Mucosa of stomach (tissue), 1 donor: ENCODE measurements around the gene STMN3.

Experiments
- H3K27me3 ChIP-seq: one replicate; pipeline ENCODE4 v1.7.0; 2013; ENCODE audit warnings: mild to moderate bottlenecking, low read length; ENCODE audit not compliant: control insufficient read depth, insufficient read depth
- H3K36me3 ChIP-seq: one replicate; pipeline ENCODE4 v1.7.0; 2013; ENCODE audit warnings: low read length; ENCODE audit not compliant: control insufficient read depth, insufficient read depth
- H3K4me1 ChIP-seq: one replicate; pipeline ENCODE4 v1.7.0; 2013; ENCODE audit warnings: mild to moderate bottlenecking, low read length; ENCODE audit not compliant: control insufficient read depth, insufficient read depth
- H3K4me3 ChIP-seq: one replicate; pipeline ENCODE4 v1.7.0; 2013; ENCODE audit warnings: low read length
- H3K9ac ChIP-seq: one replicate; pipeline ENCODE4 v1.7.0; 2013; ENCODE audit warnings: mild to moderate bottlenecking, low read length, moderate library complexity
- H3K9me3 ChIP-seq: one replicate; pipeline ENCODE4 v1.7.0; 2013; ENCODE audit warnings: mild to moderate bottlenecking, low read length, moderate library complexity; ENCODE audit not compliant: control insufficient read depth
- donor health status: Pancreatic carcinoma.

STMN3 gene

GRCh38 chr20:63653041-63653973 lies at the start of gene STMN3:
STMN3 (minus strand) TSS chr20:63653424; CDS start chr20:63653345, 79 bp downstream.
- no peaks in the 10 kb centered on the region for H3K9me3 ChIP-seq
- no peaks in the 10 kb centered on the region for H3K36me3 ChIP-seq
- H3K4me1 ChIP-seq = peaks cover 9% of the 10 kb centered on the region
- H3K4me3 ChIP-seq = no peak within 1 kb of the TSS
- H3K9ac ChIP-seq = peak within 1 kb of the TSS; percentile 22
- H3K27me3 ChIP-seq = peaks cover 29% of the 10 kb centered on the region

GRCh38 chr20:63702036-63702665 lies 48.9 kb upstream of the STMN3 start:
- Histone ChIP-seq H3K9ac (no peak overlapping the region), H3K4me3 (no peak overlapping the region), H3K4me1 (peaks cover 22% of the 10 kb centered on the region), H3K9me3 (no peaks in the 10 kb centered on the region), H3K27me3 (no peaks in the 10 kb centered on the region), H3K36me3 (peaks cover 6% of the 10 kb centered on the region)

DNA sequence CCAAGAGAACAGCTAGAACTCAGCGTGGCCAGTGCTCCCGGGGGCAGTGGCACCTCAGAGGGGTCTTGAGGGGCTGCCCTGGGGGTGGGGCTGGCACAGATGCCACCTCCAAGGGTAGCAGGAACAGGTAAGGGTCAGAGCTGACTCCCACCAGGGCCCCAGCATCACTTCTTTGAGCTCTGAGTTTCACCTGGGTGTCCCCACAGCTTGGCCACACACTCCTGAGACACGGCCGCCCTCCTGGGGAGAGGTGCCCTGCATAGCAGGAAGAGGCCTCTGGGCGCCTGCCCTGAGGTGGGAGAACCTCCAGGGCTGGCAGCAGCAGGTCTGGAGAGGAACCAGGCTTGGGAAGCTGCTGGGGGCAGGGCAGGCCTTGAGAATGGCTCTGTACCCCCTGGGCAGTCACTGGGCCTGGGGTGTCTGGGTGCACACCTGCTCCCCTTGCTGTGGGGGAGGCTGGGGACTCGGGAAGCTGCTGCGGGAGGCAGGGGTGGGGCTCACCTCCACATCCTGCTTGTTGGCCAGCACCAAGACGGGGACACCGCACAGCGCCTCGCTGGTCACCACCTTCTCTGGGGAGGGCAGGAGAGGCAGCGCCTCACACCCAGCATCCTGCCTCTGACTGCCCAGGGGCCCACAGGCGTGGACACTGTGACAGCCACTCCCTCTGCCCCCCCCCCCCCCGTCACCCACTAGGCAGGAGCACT lies 48.3 kb upstream of the STMN3 start:
- H3K36me3 ChIP-seq = peaks cover 6% of the 10 kb centered on the region
- no peaks in the 10 kb centered on the region for H3K27me3 ChIP-seq
- H3K4me3 ChIP-seq = no peak overlapping the region
- H3K9me3 ChIP-seq = no peaks in the 10 kb centered on the region
- H3K9ac ChIP-seq = no peak overlapping the region
- peaks cover 24% of the 10 kb centered on the region for H3K4me1 ChIP-seq

DNA sequence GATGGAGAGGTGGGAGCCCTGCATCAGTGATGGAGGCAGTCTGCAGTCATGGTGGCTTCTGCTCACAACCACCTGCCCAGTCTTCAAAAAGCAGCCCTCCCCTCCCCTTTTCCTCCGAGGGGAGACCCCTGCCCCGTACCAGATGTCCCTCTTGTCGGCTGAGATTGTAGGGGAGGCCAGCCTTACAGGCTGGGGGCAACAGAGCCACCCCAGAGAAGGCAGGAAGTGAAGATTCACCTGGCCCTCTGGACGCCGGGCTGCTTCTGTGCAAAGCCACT lies 47.8 kb upstream of the STMN3 start:
- peaks cover 6% of the 10 kb centered on the region for H3K36me3 ChIP-seq
- no peaks in the 10 kb centered on the region for H3K27me3 ChIP-seq
- no peak overlapping the region for H3K9ac ChIP-seq
- H3K4me3 ChIP-seq = no peak overlapping the region
- H3K4me1 ChIP-seq = peaks cover 25% of the 10 kb centered on the region
- no peaks in the 10 kb centered on the region for H3K9me3 ChIP-seq

- Histone ChIP-seq H3K4me1 (peaks cover 25% of the 10 kb centered on the region), H3K27me3 (no peaks in the 10 kb centered on the region), H3K9ac (no peak overlapping the region), H3K36me3 (peaks cover 6% of the 10 kb centered on the region), H3K9me3 (no peaks in the 10 kb centered on the region), H3K4me3 (no peak overlapping the region)
These were observed 47.2 kb upstream of the STMN3 start for GRCh38 chr20:63700199-63701050.

DNA sequence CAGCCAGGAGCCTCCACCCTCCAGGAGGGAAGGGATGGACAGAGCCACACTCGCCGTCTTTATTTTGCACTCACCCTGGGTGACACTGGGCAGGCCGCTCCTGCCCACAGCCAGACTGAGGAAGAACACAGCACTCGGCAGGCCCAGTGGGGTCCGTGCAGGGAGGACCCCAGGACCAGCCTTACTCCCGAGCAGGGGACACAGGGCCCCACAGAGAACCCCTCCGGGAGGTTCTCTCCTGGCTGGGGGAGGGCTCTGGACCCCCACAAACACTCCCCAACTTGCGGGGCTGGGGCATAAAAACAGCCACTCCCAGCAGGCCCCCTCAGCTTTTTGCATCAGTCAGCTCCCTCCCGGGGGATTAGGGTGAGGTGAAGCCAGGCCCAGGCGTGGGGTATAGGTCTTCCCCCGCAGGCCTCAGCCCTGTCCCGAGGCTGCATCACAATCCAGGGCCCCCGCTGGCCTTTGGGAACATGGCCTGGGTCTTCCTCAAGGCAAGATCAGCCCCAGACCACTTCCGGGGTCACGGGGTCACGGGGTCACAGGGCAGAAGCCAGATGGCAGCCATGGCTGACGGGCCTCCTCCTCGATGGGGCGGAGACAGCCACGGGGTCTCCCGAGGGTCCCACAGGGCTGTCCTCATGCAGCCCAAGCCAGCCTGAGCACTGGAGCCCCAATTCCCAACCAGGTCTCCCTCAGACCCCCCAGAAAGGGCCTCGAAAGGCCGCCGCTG lies 46.4 kb upstream of the STMN3 start:
- peaks cover 6% of the 10 kb centered on the region for H3K36me3 ChIP-seq
- H3K9me3 ChIP-seq = no peaks in the 10 kb centered on the region
- H3K4me1 ChIP-seq = peaks cover 25% of the 10 kb centered on the region
- H3K27me3 ChIP-seq = no peaks in the 10 kb centered on the region
- no peak overlapping the region for H3K9ac ChIP-seq
- H3K4me3 ChIP-seq = no peak overlapping the region

- no peak overlapping the region for H3K4me3 ChIP-seq
- H3K27me3 ChIP-seq = no peaks in the 10 kb centered on the region
- H3K9me3 ChIP-seq = no peaks in the 10 kb centered on the region
- no peak overlapping the region for H3K9ac ChIP-seq
- H3K4me1 ChIP-seq = peaks cover 25% of the 10 kb centered on the region
- H3K36me3 ChIP-seq = no peaks in the 10 kb centered on the region
These were observed 45.7 kb upstream of the STMN3 start for GRCh38 chr20:63698739-63699465.

DNA sequence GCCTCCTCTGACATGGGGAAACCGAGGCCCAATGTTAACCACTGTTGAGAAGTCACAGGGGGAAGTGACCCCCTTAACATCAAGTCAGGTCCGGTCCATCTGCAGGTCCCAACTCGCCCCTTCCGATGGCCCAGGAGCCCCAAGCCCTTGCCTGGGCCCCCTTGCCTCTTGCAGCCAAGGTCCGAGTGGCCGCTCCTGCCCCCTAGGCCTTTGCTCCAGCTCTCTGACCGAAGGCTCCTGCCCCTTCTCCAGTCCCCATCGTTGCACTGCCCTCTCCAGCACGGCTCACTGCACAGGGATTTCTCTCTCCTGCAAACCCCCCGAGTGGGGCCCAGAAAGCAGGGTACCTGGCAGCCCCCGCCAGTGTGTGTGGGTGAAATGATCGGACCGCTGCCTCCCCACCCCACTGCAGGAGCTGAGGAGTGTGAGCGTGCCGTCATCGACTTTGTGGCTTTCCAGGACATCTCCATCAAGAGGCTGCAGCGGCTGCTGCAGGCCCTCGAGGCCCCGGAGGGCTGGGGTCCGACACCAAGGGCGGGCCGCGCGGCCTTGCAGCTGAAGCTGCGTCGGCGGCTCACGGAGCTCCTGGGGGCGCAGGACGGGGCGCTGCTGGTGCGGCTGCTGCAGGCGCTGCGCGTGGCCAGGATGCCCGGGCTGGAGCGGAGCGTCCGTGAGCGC lies 44.8 kb upstream of the STMN3 start:
- Histone ChIP-seq H3K36me3 (no peaks in the 10 kb centered on the region), H3K27me3 (no peaks in the 10 kb centered on the region), H3K9me3 (no peaks in the 10 kb centered on the region), H3K4me3 (no peak overlapping the region), H3K4me1 (peaks cover 25% of the 10 kb centered on the region), H3K9ac (no peak overlapping the region)

DNA sequence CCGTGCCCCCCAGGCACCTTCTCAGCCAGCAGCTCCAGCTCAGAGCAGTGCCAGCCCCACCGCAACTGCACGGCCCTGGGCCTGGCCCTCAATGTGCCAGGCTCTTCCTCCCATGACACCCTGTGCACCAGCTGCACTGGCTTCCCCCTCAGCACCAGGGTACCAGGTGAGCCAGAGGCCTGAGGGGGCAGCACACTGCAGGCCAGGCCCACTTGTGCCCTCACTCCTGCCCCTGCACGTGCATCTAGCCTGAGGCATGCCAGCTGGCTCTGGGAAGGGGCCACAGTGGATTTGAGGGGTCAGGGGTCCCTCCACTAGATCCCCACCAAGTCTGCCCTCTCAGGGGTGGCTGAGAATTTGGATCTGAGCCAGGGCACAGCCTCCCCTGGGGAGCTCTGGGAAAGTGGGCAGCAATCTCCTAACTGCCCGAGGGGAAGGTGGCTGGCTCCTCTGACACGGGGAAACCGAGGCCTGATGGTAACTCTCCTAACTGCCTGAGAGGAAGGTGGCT lies 44.2 kb upstream of the STMN3 start:
- no peaks in the 10 kb centered on the region for H3K36me3 ChIP-seq
- no peak overlapping the region for H3K9ac ChIP-seq
- H3K4me1 ChIP-seq = peaks cover 27% of the 10 kb centered on the region
- no peaks in the 10 kb centered on the region for H3K9me3 ChIP-seq
- H3K27me3 ChIP-seq = no peaks in the 10 kb centered on the region
- H3K4me3 ChIP-seq = no peak overlapping the region

DNA sequence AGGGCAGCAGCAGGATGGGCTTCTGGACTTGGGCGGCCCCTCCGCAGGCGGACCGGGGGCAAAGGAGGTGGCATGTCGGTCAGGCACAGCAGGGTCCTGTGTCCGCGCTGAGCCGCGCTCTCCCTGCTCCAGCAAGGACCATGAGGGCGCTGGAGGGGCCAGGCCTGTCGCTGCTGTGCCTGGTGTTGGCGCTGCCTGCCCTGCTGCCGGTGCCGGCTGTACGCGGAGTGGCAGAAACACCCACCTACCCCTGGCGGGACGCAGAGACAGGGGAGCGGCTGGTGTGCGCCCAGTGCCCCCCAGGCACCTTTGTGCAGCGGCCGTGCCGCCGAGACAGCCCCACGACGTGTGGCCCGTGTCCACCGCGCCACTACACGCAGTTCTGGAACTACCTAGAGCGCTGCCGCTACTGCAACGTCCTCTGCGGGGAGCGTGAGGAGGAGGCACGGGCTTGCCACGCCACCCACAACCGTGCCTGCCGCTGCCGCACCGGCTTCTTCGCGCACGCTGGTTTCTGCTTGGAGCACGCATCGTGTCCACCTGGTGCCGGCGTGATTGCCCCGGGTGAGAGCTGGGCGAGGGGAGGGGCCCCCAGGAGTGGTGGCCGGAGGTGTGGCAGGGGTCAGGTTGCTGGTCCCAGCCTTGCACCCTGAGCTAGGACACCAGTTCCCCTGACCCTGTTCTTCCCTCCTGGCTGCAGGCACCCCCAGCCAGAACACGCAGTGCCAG lies 43.6 kb upstream of the STMN3 start, which contains the start of gene TNFRSF6B:
Gene TNFRSF6B (plus strand): TSS at position 25 of the 729 bp plus-strand sequence. CDS start 116 bp downstream, at position 141.
- no peak within 1 kb of the TSS for H3K9ac ChIP-seq
- H3K36me3 ChIP-seq = no peaks in the 10 kb centered on the region

More for the DNA sequence above, 43.6 kb upstream of the STMN3 start, which contains the start of gene TNFRSF6B:
- Histone ChIP-seq H3K4me3 (no peak within 1 kb of the TSS), H3K27me3 (no peaks in the 10 kb centered on the region), H3K4me1 (peaks cover 33% of the 10 kb centered on the region), H3K9me3 (no peaks in the 10 kb centered on the region)
